ENCODE results near the gene GSPT1. TPM values are rescaled to one million over a fixed set of nuclear protein-coding genes. Genes with fewer than 3 reads are reported as not detected.
"Not testable (repeated sequence)": the region's sequence is repeated elsewhere in the genome, so short reads cannot be mapped to it uniquely, and the experiment has no call there.

GSPT1 gene
- total RNA-seq, 1 donor from 2014 or later: 73.5 TPM

DNA sequence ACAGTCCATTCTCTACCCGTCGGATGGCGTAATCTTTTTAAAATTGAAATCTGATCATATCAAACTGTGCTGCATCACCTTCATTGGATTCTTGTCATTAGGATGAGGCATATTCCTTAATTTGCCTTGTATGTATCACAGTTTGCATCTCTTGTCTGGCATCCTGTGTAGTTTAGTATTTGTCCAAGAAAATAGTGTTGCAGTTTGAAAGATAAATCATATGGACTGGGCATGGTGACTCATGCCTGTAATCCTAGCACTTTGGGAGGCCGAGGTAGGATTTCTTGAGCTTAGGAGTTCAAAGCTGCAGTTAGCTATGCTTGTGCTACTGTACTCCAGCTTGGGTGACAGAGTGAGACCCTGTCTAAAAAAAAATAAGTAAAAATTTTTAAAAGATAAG lies 58.6 kb downstream of the GSPT1 start:
- no peak for DNase-seq (ENCODE audit: low spot score)

DNA sequence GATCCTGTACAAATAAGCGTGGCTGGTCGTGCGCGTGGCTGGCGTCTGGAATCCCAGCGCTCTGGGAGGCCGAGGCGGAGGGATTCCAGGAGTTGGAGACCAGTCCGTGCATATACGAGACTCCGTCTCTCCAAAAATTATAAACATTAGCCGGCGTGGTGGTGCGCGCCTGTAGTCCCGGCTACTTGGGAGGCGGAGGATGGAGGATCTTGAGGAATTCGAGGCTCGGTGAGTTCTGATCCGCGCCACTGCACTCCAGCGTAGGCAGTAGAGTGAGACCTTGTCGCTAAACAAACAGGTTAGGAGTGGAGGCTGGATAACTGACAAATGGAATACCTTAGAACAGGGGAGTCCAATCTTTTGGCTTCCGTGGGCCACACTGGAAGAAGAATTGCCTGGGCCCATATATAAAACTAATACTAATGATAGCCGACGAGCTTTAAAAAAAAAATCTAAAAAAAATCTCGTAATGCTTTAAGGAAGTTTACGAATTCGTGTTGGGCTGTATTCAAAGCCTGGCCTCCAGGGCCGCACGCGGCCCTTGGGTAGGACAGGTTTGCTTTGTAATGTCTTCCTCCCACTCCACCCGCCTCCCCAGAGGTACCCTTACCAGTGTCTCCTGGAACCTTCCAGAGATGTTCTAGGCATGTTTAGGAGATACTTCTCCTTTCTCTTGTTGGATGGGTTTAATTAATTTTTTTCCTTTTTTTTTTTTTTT lies 63.5 kb downstream of the GSPT1 start:
- no peak for DNase-seq (ENCODE audit: low spot score)

- peak; percentile 96 for DNase-seq (ENCODE audit: low spot score)
These were observed 64.3 kb downstream of the GSPT1 start, which contains the start of gene RSL1D1 for GRCh38 chr16:11851294-11852091. Gene RSL1D1 (minus strand): TSS chr16:11851542. CDS start chr16:11851512, 30 bp downstream.

GRCh38 chr16:11848842-11849241 lies 66.9 kb downstream of the GSPT1 start:
- no peak for DNase-seq (ENCODE audit: low spot score)

GRCh38 chr16:11844499-11844898 lies 71.3 kb downstream of the GSPT1 start:
- DNase-seq (ENCODE audit: low spot score): no peak

DNA sequence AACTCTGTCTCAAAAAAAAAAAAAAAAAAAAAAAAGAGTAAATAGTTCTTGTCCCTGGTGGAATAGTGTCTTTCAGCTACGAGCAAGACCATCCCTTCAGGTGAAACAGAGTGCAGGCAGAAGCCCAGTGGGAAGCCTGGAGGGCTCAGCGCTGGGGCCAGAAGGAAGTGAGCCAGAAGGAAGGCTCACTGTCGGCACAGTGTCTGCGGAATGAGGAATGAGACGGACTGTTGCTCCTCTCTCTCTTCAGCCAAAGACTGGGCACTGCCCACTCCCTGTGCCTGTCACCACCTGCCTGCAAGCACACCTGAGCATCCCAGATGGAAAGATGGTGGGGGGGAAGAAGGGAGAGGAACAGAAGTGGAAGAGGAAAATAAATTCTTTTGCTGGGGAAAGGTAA lies 71.9 kb downstream of the GSPT1 start:
- no peak for DNase-seq (ENCODE audit: low spot score)

- no peak for DNase-seq (ENCODE audit: low spot score)
These were observed 72.5 kb downstream of the GSPT1 start for GRCh38 chr16:11843206-11843605.

GRCh38 chr16:11841026-11841425 lies 74.7 kb downstream of the GSPT1 start:
- DNase-seq (ENCODE audit: low spot score): no peak

GRCh38 chr16:11836650-11837244 lies 79.0 kb downstream of the GSPT1 start:
- DNase-seq (ENCODE audit: low spot score): no peak

- DNase-seq (ENCODE audit: low spot score): no peak
These were observed 79.7 kb downstream of the GSPT1 start for GRCh38 chr16:11835891-11836649.

- DNase-seq (ENCODE audit: low spot score): no peak
These were observed 80.4 kb downstream of the GSPT1 start for GRCh38 chr16:11835309-11835708.

DNA sequence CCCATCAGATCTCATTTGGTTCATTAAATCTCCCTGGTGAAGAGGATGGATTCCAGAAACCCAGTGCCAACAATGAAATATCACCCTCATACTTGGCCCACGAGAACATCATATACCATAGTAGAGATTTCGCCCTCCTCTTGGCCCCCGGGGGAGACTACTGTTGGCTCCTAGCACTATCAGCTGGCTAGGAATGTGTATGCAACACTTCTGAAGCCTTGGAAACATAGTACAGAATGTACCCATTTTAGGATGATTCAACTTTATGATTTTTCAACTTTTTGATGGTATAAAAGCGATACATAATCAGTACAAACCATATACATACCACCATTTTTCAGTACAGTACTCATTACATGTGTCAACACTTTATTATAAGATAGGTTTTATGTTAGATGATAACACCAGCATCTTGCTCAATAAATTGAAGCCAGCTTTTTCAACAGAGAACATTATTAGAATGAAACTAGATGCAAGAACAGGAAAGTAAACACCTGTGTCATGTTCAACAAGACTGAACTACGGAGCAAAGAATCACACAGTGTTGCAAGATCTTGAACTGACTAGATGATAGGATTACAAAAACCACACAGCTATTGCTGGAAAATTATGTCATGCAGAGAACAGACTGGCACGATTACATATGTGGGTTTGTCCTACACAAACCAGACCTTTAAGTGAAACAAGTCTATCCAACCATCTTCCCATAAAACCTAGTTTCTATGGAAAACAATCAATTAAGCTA lies 81.6 kb downstream of the GSPT1 start:
- no peak for DNase-seq (ENCODE audit: low spot score)

DNA sequence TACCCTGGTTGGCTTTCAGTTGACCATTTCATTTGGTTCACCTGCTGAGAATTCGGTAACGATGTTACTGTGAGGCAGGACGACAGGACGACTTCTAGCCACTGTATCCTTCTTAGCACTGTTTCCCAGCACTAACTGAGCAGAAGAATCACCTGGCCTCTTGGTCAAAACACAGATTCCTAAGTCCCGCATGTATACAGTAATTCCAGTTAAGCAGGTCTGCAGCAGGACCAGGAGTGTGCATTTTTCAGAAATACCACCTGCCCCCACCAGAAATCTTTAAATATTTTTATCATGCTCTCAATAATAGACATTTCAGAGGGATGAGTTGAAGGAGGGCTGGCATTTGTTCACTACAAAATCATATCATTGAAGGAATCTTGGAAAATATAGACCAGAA lies 87.1 kb downstream of the GSPT1 start:
- DNase-seq (ENCODE audit: low spot score): no peak

GRCh38 chr16:11825520-11826165 lies 90.1 kb downstream of the GSPT1 start:
- not testable (repeated sequence) for DNase-seq (ENCODE audit: low spot score)

DNA sequence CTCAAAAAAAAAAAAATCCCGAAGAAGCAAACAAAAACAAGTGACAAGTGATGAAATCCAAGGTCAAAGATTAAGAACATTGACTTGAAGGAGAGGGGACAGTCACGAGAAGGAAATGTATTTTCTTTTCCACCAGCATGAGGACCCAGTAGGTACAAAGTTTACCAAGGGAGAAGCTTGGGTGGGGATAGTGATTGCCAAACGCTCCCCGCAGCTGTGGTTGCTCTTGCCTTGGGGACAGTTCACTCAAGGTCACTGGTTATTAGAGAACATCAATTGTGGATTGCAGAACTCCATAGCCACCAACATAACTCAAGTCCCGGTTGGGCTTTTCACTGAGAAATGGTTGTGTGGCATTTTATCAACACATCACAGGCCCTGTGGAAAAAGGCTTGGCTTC lies 91.4 kb downstream of the GSPT1 start:
- peak; percentile 58 for DNase-seq (ENCODE audit: low spot score)

DNA sequence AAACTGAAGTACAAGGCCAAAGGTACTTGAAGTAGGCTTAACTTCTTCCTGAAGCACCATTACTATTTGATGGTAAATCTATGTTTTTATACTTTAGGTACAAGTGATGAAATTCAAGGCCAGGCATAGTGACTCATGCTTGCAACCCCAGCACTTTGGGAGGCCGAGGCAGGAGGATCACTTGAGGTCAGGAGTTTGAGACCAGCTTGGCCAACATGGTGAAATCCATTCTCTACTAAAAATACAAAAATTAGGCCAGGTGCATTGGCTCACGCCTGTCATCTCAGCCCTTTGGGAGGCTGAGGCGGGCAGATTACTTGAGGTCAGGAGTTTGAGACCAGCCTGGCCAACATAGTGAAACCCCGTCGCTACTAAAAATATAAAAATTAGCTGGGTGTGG lies 92.1 kb downstream of the GSPT1 start:
- not testable (repeated sequence) for DNase-seq (ENCODE audit: low spot score)

DNA sequence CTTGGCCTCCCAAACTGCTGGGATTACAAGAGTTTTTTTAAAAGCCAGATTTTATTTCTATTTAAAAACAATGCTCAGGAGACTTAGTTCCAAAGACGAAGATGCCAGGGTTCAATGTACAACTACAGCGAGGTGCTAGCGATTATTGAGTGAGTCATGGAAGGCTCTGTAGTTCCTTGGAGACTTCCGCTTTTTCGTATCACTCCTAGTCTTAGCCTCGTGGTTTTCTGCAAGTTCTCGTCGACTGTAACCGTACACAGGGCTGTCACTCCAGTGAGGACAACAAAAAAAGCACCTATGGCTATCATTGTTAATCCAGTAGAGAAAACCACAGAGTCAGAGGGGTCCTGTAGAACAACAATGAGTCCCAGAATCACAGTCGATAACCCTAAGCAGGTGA lies 96.0 kb downstream of the GSPT1 start:
- no peak for DNase-seq (ENCODE audit: low spot score)

GRCh38 chr16:11818970-11819369 lies 96.8 kb downstream of the GSPT1 start:
- DNase-seq (ENCODE audit: low spot score): not testable (repeated sequence)

Data from mucosa of gallbladder (tissue), 1 donor.